Measurements from ENCODE around the gene CGB7.
"Not testable (repeated sequence)": the region's sequence is repeated elsewhere in the genome, so short reads cannot be mapped to it uniquely, and the experiment has no call there.

CGB7 gene

DNA sequence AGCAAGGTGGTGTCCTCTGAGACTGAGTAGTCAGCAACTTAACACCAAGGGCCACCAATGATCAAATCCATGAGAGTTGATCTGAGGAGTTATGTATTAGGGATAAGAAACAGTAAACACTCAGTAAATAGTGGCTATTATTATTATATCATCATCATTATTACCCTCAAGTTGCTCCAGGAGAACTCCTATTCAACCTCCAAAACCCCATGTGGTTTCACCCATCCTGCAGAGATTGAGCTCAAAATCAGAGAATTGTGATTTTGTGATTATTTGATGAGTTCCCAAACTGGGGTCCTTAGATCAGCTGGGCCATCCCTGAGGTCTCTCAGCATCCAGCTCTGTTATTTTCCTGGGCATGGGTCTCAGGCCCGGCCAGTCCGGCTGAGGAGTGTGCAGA lies 3.5 kb upstream of the CGB7 start:
- H3K4me2 ChIP-seq (ENCODE audit: low read length), result no peak overlapping the region
- no peaks in the 10 kb centered on the region for H3K36me3 ChIP-seq (ENCODE audit: control insufficient read depth, low read length)
- peaks cover 66% of the 10 kb centered on the region for H3K27me3 ChIP-seq (ENCODE audit: control insufficient read depth, low read length)

DNA sequence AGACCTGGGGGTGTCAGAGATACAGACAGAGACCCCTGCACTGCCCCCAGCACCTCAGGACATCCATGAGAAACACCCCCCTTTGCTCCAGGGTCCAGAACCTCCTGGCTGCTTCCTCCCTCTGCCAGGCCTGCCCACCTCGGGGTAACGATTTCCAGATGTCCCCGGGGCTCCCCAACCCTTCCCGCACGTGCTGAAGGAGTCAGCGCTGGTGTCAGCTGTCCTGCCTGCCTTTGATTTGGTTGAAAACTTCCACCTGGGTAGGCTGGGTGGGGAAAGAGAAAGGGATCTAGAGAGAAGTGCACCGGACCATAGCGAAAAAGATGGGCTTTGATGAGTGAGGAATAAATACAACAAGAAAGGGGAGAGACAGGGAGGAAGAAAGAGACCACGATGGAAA lies 1.5 kb upstream of the CGB7 start:
- no peak overlapping the region for H3K4me3 ChIP-seq (ENCODE audit: low read length)
- no peaks in the 10 kb centered on the region for H3K9me2 ChIP-seq (replicated peaks; ENCODE audit: control insufficient read depth, low read length)
- H3K27me3 ChIP-seq (ENCODE audit: control insufficient read depth, low read length), result peaks cover 60% of the 10 kb centered on the region
- TF ChIP-seq, protein P1, sequence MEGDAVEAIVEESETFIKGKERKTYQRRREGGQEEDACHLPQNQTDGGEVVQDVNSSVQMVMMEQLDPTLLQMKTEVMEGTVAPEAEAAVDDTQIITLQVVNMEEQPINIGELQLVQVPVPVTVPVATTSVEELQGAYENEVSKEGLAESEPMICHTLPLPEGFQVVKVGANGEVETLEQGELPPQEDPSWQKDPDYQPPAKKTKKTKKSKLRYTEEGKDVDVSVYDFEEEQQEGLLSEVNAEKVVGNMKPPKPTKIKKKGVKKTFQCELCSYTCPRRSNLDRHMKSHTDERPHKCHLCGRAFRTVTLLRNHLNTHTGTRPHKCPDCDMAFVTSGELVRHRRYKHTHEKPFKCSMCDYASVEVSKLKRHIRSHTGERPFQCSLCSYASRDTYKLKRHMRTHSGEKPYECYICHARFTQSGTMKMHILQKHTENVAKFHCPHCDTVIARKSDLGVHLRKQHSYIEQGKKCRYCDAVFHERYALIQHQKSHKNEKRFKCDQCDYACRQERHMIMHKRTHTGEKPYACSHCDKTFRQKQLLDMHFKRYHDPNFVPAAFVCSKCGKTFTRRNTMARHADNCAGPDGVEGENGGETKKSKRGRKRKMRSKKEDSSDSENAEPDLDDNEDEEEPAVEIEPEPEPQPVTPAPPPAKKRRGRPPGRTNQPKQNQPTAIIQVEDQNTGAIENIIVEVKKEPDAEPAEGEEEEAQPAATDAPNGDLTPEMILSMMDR (IDR thresholded peaks at IDR 0.05; ENCODE audit: low read depth, low read length, poor library complexity, severe bottlenecking), result no peak
- TF ChIP-seq EZH2phosphoT487 (IDR thresholded peaks at IDR 0.05; ENCODE audit: borderline replicate concordance, low read length), result no peak
- no peak overlapping the region for H3K4me2 ChIP-seq (ENCODE audit: low read length)
- no peak overlapping the region for H3K27ac ChIP-seq (ENCODE audit: low read depth, low read length)
- H3F3A ChIP-seq (ENCODE audit: control insufficient read depth, insufficient read depth), result no peaks in the 10 kb centered on the region
- H4K20me1 ChIP-seq (ENCODE audit: control insufficient read depth, insufficient read depth, low read depth, low read length), result no peaks in the 10 kb centered on the region
- no peaks in the 10 kb centered on the region for H3K36me3 ChIP-seq (ENCODE audit: control insufficient read depth, low read length)
- peaks cover 12% of the 10 kb centered on the region for H3K4me1 ChIP-seq (ENCODE audit: control insufficient read depth, low read length)
- H3K79me2 ChIP-seq (ENCODE audit: control insufficient read depth, low read length), result no peaks in the 10 kb centered on the region
- H3K9me3 ChIP-seq (ENCODE audit: control insufficient read depth, insufficient read depth, low read length), result no peaks in the 10 kb centered on the region

More for the DNA sequence above, 3.5 kb upstream of the CGB7 start:
- Histone ChIP-seq H3F3A (ENCODE audit: control insufficient read depth, insufficient read depth) (no peaks in the 10 kb centered on the region), H3K4me3 (ENCODE audit: low read length) (no peak overlapping the region), H3K79me2 (ENCODE audit: control insufficient read depth, low read length) (no peaks in the 10 kb centered on the region), H3K9me3 (ENCODE audit: control insufficient read depth, insufficient read depth, low read length) (no peaks in the 10 kb centered on the region), H4K20me1 (ENCODE audit: control insufficient read depth, insufficient read depth, low read depth, low read length) (no peaks in the 10 kb centered on the region), H3K4me1 (ENCODE audit: control insufficient read depth, low read length) (peaks cover 10% of the 10 kb centered on the region), H3K9me2 (replicated peaks; ENCODE audit: control insufficient read depth, low read length) (no peaks in the 10 kb centered on the region), H3K27ac (ENCODE audit: low read depth, low read length) (no peak overlapping the region)
- TF ChIP-seq, protein P1 (IDR thresholded peaks at IDR 0.05; ENCODE audit: low read depth, low read length, poor library complexity, severe bottlenecking), result no peak
- TF ChIP-seq EZH2phosphoT487 (IDR thresholded peaks at IDR 0.05; ENCODE audit: borderline replicate concordance, low read length), result no peak

DNA sequence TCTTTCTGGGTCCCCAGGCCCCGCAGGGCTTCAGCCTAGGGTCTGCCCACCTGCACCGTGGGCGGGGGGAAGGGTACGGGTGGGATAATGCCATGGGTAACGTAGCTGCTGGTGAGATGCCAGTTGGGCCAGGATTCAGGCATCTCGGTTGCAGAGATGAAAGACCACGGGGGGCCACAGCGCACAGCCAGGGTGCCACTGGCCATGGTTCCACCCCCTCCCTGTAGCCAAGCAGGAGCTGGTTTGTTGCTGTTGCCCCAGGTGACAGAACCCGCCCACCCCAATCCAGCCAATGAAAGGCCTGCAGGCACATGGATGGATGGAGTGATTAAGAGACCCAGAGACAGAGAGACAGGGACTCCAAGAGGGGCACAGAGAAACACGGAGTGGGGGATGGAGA lies 1.0 kb upstream of the CGB7 start:
- Histone ChIP-seq H3K9me3 (ENCODE audit: control insufficient read depth, insufficient read depth, low read length) (no peaks in the 10 kb centered on the region), H3K4me2 (ENCODE audit: low read length) (no peak overlapping the region), H3K27me3 (ENCODE audit: control insufficient read depth, low read length) (peaks cover 59% of the 10 kb centered on the region), H3K79me2 (ENCODE audit: control insufficient read depth, low read length) (no peaks in the 10 kb centered on the region), H3K27ac (ENCODE audit: low read depth, low read length) (no peak overlapping the region), H3K36me3 (ENCODE audit: control insufficient read depth, low read length) (no peaks in the 10 kb centered on the region), H3K9me2 (replicated peaks; ENCODE audit: control insufficient read depth, low read length) (no peaks in the 10 kb centered on the region), H3K4me3 (ENCODE audit: low read length) (no peak overlapping the region), H3K4me1 (ENCODE audit: control insufficient read depth, low read length) (peaks cover 12% of the 10 kb centered on the region), H4K20me1 (ENCODE audit: control insufficient read depth, insufficient read depth, low read depth, low read length) (no peaks in the 10 kb centered on the region), H3F3A (ENCODE audit: control insufficient read depth, insufficient read depth) (no peaks in the 10 kb centered on the region)
- TF ChIP-seq EZH2phosphoT487 (IDR thresholded peaks at IDR 0.05; ENCODE audit: borderline replicate concordance, low read length), result no peak
- TF ChIP-seq, protein P1 (IDR thresholded peaks at IDR 0.05; ENCODE audit: low read depth, low read length, poor library complexity, severe bottlenecking), result no peak

GRCh38 chr19:49056902-49057596 lies 500 bp downstream of the CGB7 start:
- H3K4me1 ChIP-seq (ENCODE audit: control insufficient read depth, low read length), result peaks cover 12% of the 10 kb centered on the region
- H3K9me3 ChIP-seq (ENCODE audit: control insufficient read depth, insufficient read depth, low read length); H4K20me1 ChIP-seq (ENCODE audit: control insufficient read depth, insufficient read depth, low read depth, low read length); H3K27ac ChIP-seq (ENCODE audit: low read depth, low read length); H3K9me2 ChIP-seq (replicated peaks; ENCODE audit: control insufficient read depth, low read length); H3K36me3 ChIP-seq (ENCODE audit: control insufficient read depth, low read length); H3K4me3 ChIP-seq (ENCODE audit: low read length); H3K79me2 ChIP-seq (ENCODE audit: control insufficient read depth, low read length); H3F3A ChIP-seq (ENCODE audit: control insufficient read depth, insufficient read depth): not testable (repeated sequence)
- peak overlapping the region; percentile 65 for H3K4me2 ChIP-seq (ENCODE audit: low read length)
- peaks cover 57% of the 10 kb centered on the region for H3K27me3 ChIP-seq (ENCODE audit: control insufficient read depth, low read length)

Data from DOHH2 (cell line).